ENCODE data around the gene PAXIP1.

PAXIP1 gene

GRCh38 chr7:154905615-154906014 is 97.3 kb downstream of the PAXIP1 start:
- no peak for ATAC-seq
- no peak for DNase-seq
- no peaks in the 10 kb centered on the region for H3K9me3 Mint-ChIP-seq
- no peaks in the 10 kb centered on the region for H3K4me1 Mint-ChIP-seq
- H3K27me3 Mint-ChIP-seq, result peaks cover 7% of the 10 kb centered on the region
- H3K36me3 Mint-ChIP-seq (ENCODE audit: low read depth), result no peaks in the 10 kb centered on the region
- H3K27ac Mint-ChIP-seq, result no peak overlapping the region
- no peak overlapping the region for H3K4me3 Mint-ChIP-seq

GRCh38 chr7:154905146-154905545 is 97.8 kb downstream of the PAXIP1 start:
- no peaks in the 10 kb centered on the region for H3K4me1 Mint-ChIP-seq
- no peaks in the 10 kb centered on the region for H3K36me3 Mint-ChIP-seq (ENCODE audit: low read depth)
- no peak overlapping the region for H3K4me3 Mint-ChIP-seq
- no peak overlapping the region for H3K27ac Mint-ChIP-seq
- DNase-seq (no peak), ATAC-seq (no peak)
- H3K9me3 Mint-ChIP-seq, result no peaks in the 10 kb centered on the region
- peaks cover 7% of the 10 kb centered on the region for H3K27me3 Mint-ChIP-seq

- Mint-ChIP-seq H3K36me3 (ENCODE audit: low read depth) (no peaks in the 10 kb centered on the region), H3K4me3 (no peak overlapping the region), H3K4me1 (no peaks in the 10 kb centered on the region), H3K27ac (no peak overlapping the region), H3K27me3 (peaks cover 5% of the 10 kb centered on the region), H3K9me3 (no peaks in the 10 kb centered on the region)
- DNase-seq, result no peak
- no peak for ATAC-seq
Observed at GRCh38 chr7:154903083-154903731, 99.7 kb downstream of the PAXIP1 start.

GRCh38 chr7:154902600-154903082 is 100.3 kb downstream of the PAXIP1 start:
- DNase-seq (no peak), ATAC-seq (no peak)
- Mint-ChIP-seq H3K4me1 (no peaks in the 10 kb centered on the region), H3K4me3 (no peak overlapping the region), H3K9me3 (no peaks in the 10 kb centered on the region), H3K27ac (no peak overlapping the region), H3K27me3 (peaks cover 5% of the 10 kb centered on the region), H3K36me3 (ENCODE audit: low read depth) (no peaks in the 10 kb centered on the region)

GRCh38 chr7:154899862-154900261 is 103.1 kb downstream of the PAXIP1 start:
- Mint-ChIP-seq H3K4me3 (no peak overlapping the region), H3K27ac (no peak overlapping the region), H3K27me3 (peaks cover 5% of the 10 kb centered on the region), H3K4me1 (no peaks in the 10 kb centered on the region), H3K9me3 (no peaks in the 10 kb centered on the region), H3K36me3 (ENCODE audit: low read depth) (no peaks in the 10 kb centered on the region)
- DNase-seq (no peak), ATAC-seq (no peak)

GRCh38 chr7:154898973-154899855 is 103.7 kb downstream of the PAXIP1 start:
- ATAC-seq (no peak), DNase-seq (no peak)
- no peaks in the 10 kb centered on the region for H3K4me1 Mint-ChIP-seq
- peaks cover 5% of the 10 kb centered on the region for H3K27me3 Mint-ChIP-seq
- no peak overlapping the region for H3K4me3 Mint-ChIP-seq
- no peaks in the 10 kb centered on the region for H3K9me3 Mint-ChIP-seq
- H3K36me3 Mint-ChIP-seq (ENCODE audit: low read depth), result no peaks in the 10 kb centered on the region
- no peak overlapping the region for H3K27ac Mint-ChIP-seq

GRCh38 chr7:154896076-154896475 is 106.8 kb downstream of the PAXIP1 start:
- Mint-ChIP-seq H3K9me3 (no peaks in the 10 kb centered on the region), H3K27me3 (peaks cover 8% of the 10 kb centered on the region), H3K36me3 (ENCODE audit: low read depth) (no peaks in the 10 kb centered on the region), H3K4me3 (no peak overlapping the region), H3K27ac (no peak overlapping the region), H3K4me1 (no peaks in the 10 kb centered on the region)
- ATAC-seq, result no peak
- no peak for DNase-seq

All from activated naive CD8-positive, alpha-beta T cell treated with anti-CD3 and anti-CD28 coated beads, Interleukin-2, amount 50 U/mL, for 24 hours (primary cell).